ENCODE data around the gene ANGPTL8. TPM values are rescaled to one million over a fixed set of nuclear protein-coding genes. Genes with fewer than 3 reads are reported as not detected.

ANGPTL8 gene
- total RNA-seq, 4 donors from 2014 or later = not detected

DNA sequence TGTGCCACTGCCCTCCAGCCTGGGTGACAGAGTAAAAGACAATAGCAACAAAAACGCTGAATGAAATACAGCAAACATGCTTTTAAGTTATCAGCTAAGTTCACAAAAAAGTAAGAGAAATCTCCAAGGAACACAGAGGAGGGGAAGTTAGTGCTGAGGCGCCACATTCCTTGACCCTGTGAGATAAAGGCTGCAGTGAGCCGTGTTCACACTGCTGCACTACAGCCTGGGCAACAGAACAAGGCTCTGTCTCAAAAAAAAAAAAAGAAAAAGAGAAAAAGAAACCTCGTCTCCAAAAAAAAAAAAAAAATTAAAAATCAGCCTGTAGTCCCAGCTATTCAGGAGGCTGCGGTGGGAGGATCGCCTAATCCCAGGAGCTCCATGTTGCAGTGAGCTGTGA, 39.3 kb downstream of the ANGPTL8 start:
- no peak for TF ChIP-seq POLR2A (IDR thresholded peaks at IDR 0.05)
- TF ChIP-seq, protein P1, sequence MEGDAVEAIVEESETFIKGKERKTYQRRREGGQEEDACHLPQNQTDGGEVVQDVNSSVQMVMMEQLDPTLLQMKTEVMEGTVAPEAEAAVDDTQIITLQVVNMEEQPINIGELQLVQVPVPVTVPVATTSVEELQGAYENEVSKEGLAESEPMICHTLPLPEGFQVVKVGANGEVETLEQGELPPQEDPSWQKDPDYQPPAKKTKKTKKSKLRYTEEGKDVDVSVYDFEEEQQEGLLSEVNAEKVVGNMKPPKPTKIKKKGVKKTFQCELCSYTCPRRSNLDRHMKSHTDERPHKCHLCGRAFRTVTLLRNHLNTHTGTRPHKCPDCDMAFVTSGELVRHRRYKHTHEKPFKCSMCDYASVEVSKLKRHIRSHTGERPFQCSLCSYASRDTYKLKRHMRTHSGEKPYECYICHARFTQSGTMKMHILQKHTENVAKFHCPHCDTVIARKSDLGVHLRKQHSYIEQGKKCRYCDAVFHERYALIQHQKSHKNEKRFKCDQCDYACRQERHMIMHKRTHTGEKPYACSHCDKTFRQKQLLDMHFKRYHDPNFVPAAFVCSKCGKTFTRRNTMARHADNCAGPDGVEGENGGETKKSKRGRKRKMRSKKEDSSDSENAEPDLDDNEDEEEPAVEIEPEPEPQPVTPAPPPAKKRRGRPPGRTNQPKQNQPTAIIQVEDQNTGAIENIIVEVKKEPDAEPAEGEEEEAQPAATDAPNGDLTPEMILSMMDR (IDR thresholded peaks at IDR 0.05) = no peak
- no peak for DNase-seq (ENCODE audit: low spot score in 2 of 2)
- WGBS, 2 donors = 55 to 67% methylated on average over 6 of the region's 6 CpGs
- H3K4me3 ChIP-seq (ENCODE audit: low read depth, poor library complexity, severe bottlenecking) = no peak overlapping the region
- intact Hi-C loops (cut with DNase I; ENCODE audit: low total_unique reads) = no loop called here

DNA sequence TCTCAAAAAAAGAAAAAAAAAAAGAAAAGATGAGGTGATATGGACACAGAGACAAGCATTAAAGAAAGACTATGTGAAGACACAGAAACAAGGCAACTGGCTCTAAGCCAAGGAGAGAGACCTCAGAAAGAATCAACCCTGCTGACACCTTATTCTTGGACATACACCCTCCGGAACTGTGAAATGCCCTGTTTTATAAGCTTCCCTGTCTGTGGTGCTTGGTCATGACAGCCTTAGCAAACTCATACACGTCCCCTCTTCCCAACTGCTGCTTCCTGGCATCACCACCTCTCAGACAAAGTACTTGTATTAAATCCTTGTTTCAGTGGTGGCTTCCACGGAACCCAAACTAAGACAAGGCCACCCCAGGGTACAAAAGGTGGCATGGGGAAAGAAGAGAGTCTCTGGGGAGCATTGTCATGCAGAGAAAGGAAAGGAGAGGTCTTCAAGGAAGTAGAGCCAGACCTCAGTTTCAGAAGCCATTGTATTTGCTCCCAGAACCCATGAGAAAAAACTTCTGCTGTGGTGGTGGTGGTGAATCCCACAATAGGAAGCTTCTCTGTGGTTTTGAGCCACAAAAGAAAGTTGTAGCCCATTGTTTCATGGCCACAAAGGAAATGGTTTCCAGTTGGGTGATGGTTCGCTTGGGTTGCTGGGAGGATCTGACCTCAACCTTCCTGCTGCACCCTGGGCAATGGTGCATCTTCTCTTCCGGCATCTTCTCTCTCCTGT, 40.3 kb downstream of the ANGPTL8 start:
- no peak overlapping the region for H3K4me3 ChIP-seq (ENCODE audit: low read depth, poor library complexity, severe bottlenecking)
- no peak for TF ChIP-seq POLR2A (IDR thresholded peaks at IDR 0.05)
- TF ChIP-seq, protein P1 (IDR thresholded peaks at IDR 0.05) = no peak
- DNase-seq (ENCODE audit: low spot score in 2 of 2) = no peak
- WGBS, 2 donors = 56 to 77% methylated on average over 5 of the region's 5 CpGs
- intact Hi-C loops (cut with DNase I; ENCODE audit: low total_unique reads) = loop anchor here (10.0 kb wide), 1 partner anchor 205 kb away; the partner anchor contains the start of gene ELAVL3

DNA sequence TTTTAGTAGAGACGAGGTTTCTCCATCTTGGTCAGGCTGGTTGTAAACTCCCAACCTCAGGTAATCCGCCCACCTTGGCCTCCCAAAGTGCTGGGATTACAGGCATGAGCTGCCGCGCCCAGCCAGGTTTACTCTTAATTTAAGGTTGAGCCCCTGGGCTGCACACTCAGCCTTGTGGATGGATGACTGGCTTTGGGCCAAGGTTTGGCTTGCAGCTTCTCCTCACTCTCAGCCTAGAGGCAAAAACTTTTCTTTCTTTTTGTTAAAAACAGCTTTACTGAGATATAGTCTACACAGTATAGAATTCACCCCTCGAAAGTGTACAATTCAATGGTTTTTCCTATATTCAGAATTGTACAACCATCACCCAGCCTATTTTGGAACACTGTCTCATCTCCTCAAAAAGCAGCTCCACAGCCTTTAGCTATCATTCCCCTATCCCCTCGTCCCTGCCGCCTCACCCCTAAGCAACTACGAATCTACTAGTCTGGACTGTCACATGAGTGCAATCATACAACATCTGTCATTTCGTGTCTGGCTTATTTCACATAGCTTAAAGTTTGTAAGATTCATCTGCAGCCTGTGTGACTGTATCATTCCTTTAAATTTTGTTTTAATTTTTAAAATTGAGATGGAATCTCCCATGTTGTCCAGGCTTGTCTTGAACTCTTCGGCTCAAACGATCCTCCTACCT, 42.1 kb downstream of the ANGPTL8 start:
- TF ChIP-seq POLR2A (IDR thresholded peaks at IDR 0.05) = no peak
- TF ChIP-seq, protein P1 (IDR thresholded peaks at IDR 0.05) = no peak
- intact Hi-C loops (cut with DNase I; ENCODE audit: low total_unique reads) = loop anchor here (10.0 kb wide), 1 partner anchor 203 kb away; the partner anchor contains the start of gene ELAVL3
- H3K4me3 ChIP-seq (ENCODE audit: low read depth, poor library complexity, severe bottlenecking) = no peak overlapping the region
- WGBS, 2 donors = 43 to 45% methylated on average over 11 of the region's 11 CpGs
- no peak for DNase-seq (ENCODE audit: low spot score in 2 of 2)

DNA sequence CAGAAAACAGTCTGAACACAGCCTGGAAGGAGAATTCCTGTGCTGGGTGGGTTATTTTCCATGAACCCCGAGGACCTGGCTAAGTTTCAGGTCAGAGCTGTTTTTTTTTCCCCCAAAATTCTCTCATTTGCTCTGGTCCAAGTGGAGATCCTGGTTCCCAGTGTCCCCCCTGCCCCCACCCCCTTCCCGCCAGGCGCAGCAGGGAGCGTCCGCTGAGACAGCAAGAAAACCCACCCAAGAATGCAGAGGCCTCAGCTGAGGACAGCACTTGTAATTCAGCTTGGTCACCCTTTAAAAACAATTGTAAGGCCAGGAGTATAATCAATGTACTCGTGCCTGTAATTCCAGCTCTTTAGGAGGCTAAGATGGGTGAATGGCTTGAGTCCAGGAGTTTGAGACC, 45.1 kb downstream of the ANGPTL8 start:
- no peak overlapping the region for H3K4me3 ChIP-seq (ENCODE audit: low read depth, poor library complexity, severe bottlenecking)
- no peak for DNase-seq (ENCODE audit: low spot score in 2 of 2)
- no peak for TF ChIP-seq POLR2A (IDR thresholded peaks at IDR 0.05)
- TF ChIP-seq, protein P1 (IDR thresholded peaks at IDR 0.05) = no peak
- WGBS, 2 donors = 59 to 61% methylated on average over 6 of the region's 6 CpGs
- intact Hi-C loops (cut with DNase I; ENCODE audit: low total_unique reads) = loop anchor here (10.0 kb wide), 1 partner anchor 200 kb away; the partner anchor contains the start of gene ELAVL3

DNA sequence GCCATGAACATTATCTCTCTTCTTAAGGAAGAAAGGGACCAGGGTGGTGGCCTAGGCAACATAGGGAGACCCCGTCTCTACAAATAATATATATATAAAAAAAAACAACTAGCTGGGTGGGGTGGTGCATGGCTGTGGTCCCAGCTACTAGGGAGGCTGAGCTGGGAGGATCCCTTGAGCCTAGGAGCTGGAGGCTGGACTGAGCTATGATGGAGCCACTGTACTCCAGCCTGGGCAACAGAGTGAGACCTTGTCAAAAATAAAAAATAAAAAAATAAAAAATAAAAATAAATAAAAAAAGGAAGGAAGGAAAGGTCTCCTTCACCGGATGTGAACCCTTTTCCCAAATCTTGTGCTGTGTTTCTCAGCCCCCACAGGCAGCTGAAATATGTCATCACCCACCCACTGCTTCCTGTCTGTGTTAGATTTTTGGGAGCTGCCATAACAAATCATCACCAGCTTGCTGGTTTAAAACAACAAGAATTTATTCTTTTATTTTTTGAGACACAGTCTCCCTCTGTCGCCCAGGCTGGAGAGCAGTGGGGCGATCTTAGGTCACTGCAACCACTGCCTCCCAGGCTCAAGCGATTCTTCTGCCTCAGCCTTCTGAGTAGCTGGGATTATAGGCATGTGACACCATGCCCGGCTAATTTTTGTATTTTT, 47.0 kb downstream of the ANGPTL8 start:
- intact Hi-C loops (cut with DNase I; ENCODE audit: low total_unique reads) = loop anchor here (10.0 kb wide), 1 partner anchor 198 kb away; the partner anchor contains the start of gene ELAVL3
- TF ChIP-seq, protein P1 (IDR thresholded peaks at IDR 0.05) = no peak
- no peak for TF ChIP-seq POLR2A (IDR thresholded peaks at IDR 0.05)
- H3K4me3 ChIP-seq (ENCODE audit: low read depth, poor library complexity, severe bottlenecking) = no peak overlapping the region
- DNase-seq (ENCODE audit: low spot score in 2 of 2) = no peak
- WGBS, 2 donors = 55 to 56% methylated on average over 6 of the region's 6 CpGs
